Natural killer cell (primary cell): Measurements from ENCODE around the gene ARMC8. TPM values are rescaled to one million over a fixed set of nuclear protein-coding genes. Genes with fewer than 3 reads are reported as not detected.

ENCODE experiments used
- ATAC-seq, 3 donors: fragments of 150-1000 bp in 2 of 3; fragments of 200-7000 bp in 1 of 3; cut with Tn5 transposase; 1 replicate in 1 of 3; 2 replicates in 2 of 3; pipeline ENCODE4 v1.10.0; 2021; ENCODE audit warnings: mild to moderate bottlenecking in 2 of 3, moderate library complexity in 2 of 3
- DNase-seq, 2 donors: peaks; one replicate each; pipeline versions ENCODE4 v3.0.0 to v3.0.0-alpha.2; 2013 to 2021; ENCODE audit warnings: mixed read lengths in 1 of 2
- H3K27ac ChIP-seq: one replicate; pipeline ENCODE4 v1.5.1; 2013; ENCODE audit warnings: mild to moderate bottlenecking, low read length
- H3K27me3 ChIP-seq: one replicate; pipeline ENCODE4 v1.6.1; 2013; ENCODE audit warnings: low read length; ENCODE audit not compliant: control insufficient read depth, insufficient read depth
- H3K36me3 ChIP-seq: one replicate; pipeline ENCODE4 v1.6.1; 2013; ENCODE audit warnings: low read length; ENCODE audit not compliant: control insufficient read depth, insufficient read depth
- H3K4me1 ChIP-seq: one replicate; pipeline ENCODE4 v1.6.1; 2013; ENCODE audit warnings: low read length; ENCODE audit not compliant: control insufficient read depth, insufficient read depth
- H3K4me3 ChIP-seq: one replicate; pipeline ENCODE4 v1.5.1; 2013; ENCODE audit warnings: low read length
- H3K9me3 ChIP-seq: one replicate; pipeline ENCODE4 v1.6.1; 2013; ENCODE audit warnings: low read length; ENCODE audit not compliant: control insufficient read depth, insufficient read depth
- H3K27ac Mint-ChIP-seq, 2 donors: one replicate each; pipeline ENCODE4 v1.8.0; 2022; ENCODE audit warnings: mild to moderate bottlenecking in 2 of 2, mixed read lengths in 2 of 2, moderate library complexity in 1 of 2
- H3K27me3 Mint-ChIP-seq, 2 donors: one replicate each; pipeline ENCODE4 v1.8.0; 2022; ENCODE audit warnings: low read depth in 2 of 2, mixed read lengths in 2 of 2
- H3K36me3 Mint-ChIP-seq: one replicate; pipeline ENCODE4 v1.8.0; 2022; ENCODE audit warnings: mixed read lengths
- H3K4me1 Mint-ChIP-seq, 2 donors: one replicate each; pipeline ENCODE4 v1.8.0; 2022; ENCODE audit warnings: mixed read lengths in 2 of 2
- H3K4me3 Mint-ChIP-seq: one replicate; pipeline ENCODE4 v1.8.0; 2022; ENCODE audit warnings: mild to moderate bottlenecking, moderate library complexity, mixed read lengths
- H3K9me3 Mint-ChIP-seq, 2 donors: one replicate each; pipeline ENCODE4 v1.8.0; 2022; ENCODE audit warnings: mixed read lengths in 2 of 2
- whole genome bisulfite sequencing: methylation state at CpG from one replicate; pipeline ENCODE4 v1.1.7; 2013; ENCODE audit warnings: missing lambda C conversion rate; ENCODE audit not compliant: insufficient coverage; 5-methylcytosine and 5-hydroxymethylcytosine counted together
- intact Hi-C: fragments of 100-400 bp; cut with micrococcal nuclease; formaldehyde crosslinking; loops from one replicate; pipeline ENCODE4 v1.14.2; 2022
- total RNA-seq, 4 donors: library from RNA; stranded (reverse); fragments of 120-200 nt in 1 of 4; gene quantifications; one replicate each; pipeline versions ENCODE4 v1.2.3 to v1.2.4, GENCODE V29; 2013 to 2022
- TF ChIP-seq, protein P1 (sequence below): fragments of 200-600 bp; IDR thresholded peaks from one replicate; pipeline ENCODE4 v1.8.0; 2022; ENCODE audit warnings: antibody characterized with exemption

Gene ARMC8
- total RNA-seq, 3 donors from 2014 or later (not counting 1 experiment from before 2014, with no cell fraction given) = 75.4 to 93.5 (median 86.4) TPM

DNA sequence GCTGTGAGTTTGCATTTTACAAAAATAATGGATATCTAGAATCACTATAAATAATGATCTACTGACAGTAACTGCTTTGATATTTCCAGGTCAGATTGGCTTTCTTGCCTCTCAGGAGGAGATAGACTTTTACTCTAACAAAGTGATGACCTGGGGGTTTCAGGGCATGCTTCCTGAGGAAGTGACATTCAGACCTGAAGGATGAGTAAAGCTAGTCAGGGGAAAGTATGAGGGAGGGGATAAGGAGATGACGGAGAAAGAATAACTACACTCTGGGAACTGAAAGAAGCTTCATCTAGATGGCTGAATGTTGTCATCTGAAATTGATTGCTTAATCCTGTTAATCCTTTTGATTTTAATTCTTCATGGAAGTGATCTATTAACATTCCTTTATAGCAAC lies 32.2 kb downstream of the ARMC8 start:
- no peak overlapping the region for H3K4me3 Mint-ChIP-seq
- 70% methylated on average over 1 of the region's 1 CpG for WGBS
- no peaks in the 10 kb centered on the region for H3K9me3 Mint-ChIP-seq
- Histone ChIP-seq H3K4me1 (no peaks in the 10 kb centered on the region), H3K27ac (no peak overlapping the region), H3K27me3 (no peaks in the 10 kb centered on the region), H3K36me3 (peaks cover 14% of the 10 kb centered on the region), H3K4me3 (no peak overlapping the region), H3K9me3 (no peaks in the 10 kb centered on the region)
- H3K36me3 Mint-ChIP-seq = no peaks in the 10 kb centered on the region
- peak overlapping the region in 1 of 2 donors; percentile 15 for H3K27ac Mint-ChIP-seq
- DNase-seq (no peak), ATAC-seq (no peak)
- no peaks in the 10 kb centered on the region for H3K27me3 Mint-ChIP-seq
- peaks cover 28 to 39% of the 10 kb centered on the region in 2 donors for H3K4me1 Mint-ChIP-seq
- intact Hi-C loops = no loop called here
- TF ChIP-seq, protein P1, sequence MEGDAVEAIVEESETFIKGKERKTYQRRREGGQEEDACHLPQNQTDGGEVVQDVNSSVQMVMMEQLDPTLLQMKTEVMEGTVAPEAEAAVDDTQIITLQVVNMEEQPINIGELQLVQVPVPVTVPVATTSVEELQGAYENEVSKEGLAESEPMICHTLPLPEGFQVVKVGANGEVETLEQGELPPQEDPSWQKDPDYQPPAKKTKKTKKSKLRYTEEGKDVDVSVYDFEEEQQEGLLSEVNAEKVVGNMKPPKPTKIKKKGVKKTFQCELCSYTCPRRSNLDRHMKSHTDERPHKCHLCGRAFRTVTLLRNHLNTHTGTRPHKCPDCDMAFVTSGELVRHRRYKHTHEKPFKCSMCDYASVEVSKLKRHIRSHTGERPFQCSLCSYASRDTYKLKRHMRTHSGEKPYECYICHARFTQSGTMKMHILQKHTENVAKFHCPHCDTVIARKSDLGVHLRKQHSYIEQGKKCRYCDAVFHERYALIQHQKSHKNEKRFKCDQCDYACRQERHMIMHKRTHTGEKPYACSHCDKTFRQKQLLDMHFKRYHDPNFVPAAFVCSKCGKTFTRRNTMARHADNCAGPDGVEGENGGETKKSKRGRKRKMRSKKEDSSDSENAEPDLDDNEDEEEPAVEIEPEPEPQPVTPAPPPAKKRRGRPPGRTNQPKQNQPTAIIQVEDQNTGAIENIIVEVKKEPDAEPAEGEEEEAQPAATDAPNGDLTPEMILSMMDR = no peak

DNA sequence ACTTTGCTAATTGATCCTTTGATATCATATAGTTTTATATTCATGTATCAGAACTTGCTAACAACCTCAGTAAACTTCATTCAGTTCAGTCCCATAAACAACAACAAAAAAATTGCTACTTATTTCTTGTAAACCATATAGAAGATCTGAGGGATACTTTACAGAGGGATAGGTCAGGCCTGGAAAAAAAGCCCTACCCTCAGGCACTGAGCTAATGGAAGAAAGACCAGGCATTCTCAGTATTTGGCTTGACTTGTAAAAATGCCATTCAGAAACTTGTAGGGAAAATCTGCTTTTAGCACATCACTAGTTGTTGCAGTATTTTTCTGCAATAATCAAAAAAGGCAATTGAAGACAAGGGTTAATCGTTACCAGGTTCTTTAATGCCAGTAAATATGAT lies 33.1 kb downstream of the ARMC8 start:
- no peak overlapping the region for H3K4me3 Mint-ChIP-seq
- TF ChIP-seq, protein P1 = no peak
- peaks cover 28 to 39% of the 10 kb centered on the region in 2 donors for H3K4me1 Mint-ChIP-seq
- H3K9me3 Mint-ChIP-seq = no peaks in the 10 kb centered on the region
- Histone ChIP-seq H3K27ac (no peak overlapping the region), H3K4me1 (no peaks in the 10 kb centered on the region), H3K36me3 (peaks cover 24% of the 10 kb centered on the region), H3K9me3 (no peaks in the 10 kb centered on the region), H3K4me3 (no peak overlapping the region), H3K27me3 (no peaks in the 10 kb centered on the region)
- no peaks in the 10 kb centered on the region for H3K36me3 Mint-ChIP-seq
- DNase-seq (no peak), ATAC-seq (no peak)
- H3K27ac Mint-ChIP-seq = no peak overlapping the region
- 100% methylated on average over 1 of the region's 1 CpG for WGBS
- no peaks in the 10 kb centered on the region for H3K27me3 Mint-ChIP-seq
- intact Hi-C loops = no loop called here

DNA sequence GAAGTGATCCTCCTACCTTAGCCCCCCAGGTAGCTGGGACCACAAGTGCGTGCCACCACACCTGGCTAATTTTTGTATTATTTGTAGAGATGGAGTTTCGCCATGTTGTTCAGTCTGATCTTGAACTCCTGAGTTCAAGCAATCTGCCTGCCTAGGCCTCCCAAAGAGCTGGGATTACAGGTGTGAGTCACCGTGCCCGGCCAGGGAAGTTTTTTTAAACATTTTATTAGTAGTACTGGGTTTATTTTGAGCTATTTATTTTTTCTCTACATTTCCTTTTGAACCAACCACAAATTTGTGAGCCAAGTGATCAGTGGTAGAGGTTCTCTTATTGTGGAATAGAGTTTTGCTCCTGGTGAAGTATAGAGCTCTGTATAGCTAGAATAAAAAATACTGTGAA lies 33.7 kb downstream of the ARMC8 start:
- no peak for DNase-seq
- no peaks in the 10 kb centered on the region for H3K9me3 ChIP-seq
- no peak overlapping the region for H3K4me3 ChIP-seq
- WGBS = 95% methylated on average over 2 of the region's 4 CpGs
- no peak overlapping the region for H3K27ac ChIP-seq
- Mint-ChIP-seq H3K27me3 (no peaks in the 10 kb centered on the region), H3K36me3 (no peaks in the 10 kb centered on the region), H3K4me3 (no peak overlapping the region), H3K4me1 (peaks cover 28 to 39% of the 10 kb centered on the region in 2 donors), H3K9me3 (no peaks in the 10 kb centered on the region), H3K27ac (peak overlapping the region; percentile 45 to 62)
- no peaks in the 10 kb centered on the region for H3K4me1 ChIP-seq
- intact Hi-C loops = no loop called here
- H3K27me3 ChIP-seq = no peaks in the 10 kb centered on the region
- no peak for ATAC-seq
- TF ChIP-seq, protein P1 = no peak
- peaks cover 26% of the 10 kb centered on the region for H3K36me3 ChIP-seq

DNA sequence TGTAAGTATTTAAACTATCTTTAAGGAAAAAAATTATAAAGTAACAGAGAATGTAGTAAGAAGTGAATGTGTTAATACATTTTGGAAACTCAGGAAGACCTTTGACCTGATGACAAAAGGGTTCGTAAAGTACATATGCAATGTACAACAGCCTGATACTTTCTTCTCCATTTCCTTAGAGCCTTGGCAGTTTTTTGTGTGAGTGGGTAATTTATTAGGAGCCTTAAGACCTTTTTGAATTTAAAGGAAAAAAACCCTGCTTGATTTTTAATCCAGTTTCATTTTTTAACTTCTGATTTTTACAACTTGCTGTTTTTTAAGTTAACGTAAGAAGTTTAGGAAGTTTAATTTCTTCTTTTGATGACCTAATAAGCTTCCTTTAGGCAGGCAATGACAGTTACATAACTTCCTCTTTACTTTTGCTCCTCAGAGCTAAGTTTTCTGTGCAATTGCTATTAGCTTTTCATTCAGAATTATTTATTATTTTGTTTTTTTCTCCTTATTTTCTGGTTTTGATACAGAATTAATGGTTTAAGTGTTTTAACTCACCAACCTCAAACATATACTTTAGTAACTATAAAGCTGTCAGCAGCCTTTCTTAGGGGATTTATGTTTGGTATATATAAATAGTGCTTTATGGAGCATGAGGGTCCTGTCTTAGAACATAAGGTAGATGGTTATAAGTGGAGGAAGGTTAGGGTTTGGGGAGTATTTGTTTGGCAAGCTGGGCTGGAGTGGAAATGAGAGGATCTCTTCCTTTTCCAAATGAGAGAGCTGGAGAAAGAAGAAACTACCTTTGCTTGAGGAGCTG lies 35.2 kb downstream of the ARMC8 start:
- Histone ChIP-seq H3K36me3 (peaks cover 33% of the 10 kb centered on the region), H3K4me1 (no peaks in the 10 kb centered on the region), H3K27ac (no peak overlapping the region), H3K4me3 (no peak overlapping the region), H3K27me3 (no peaks in the 10 kb centered on the region), H3K9me3 (no peaks in the 10 kb centered on the region)
- DNase-seq = no peak
- H3K27me3 Mint-ChIP-seq = no peaks in the 10 kb centered on the region
- WGBS = 60% methylated on average over 1 of the region's 2 CpGs
- no peaks in the 10 kb centered on the region for H3K9me3 Mint-ChIP-seq
- peaks cover 28 to 39% of the 10 kb centered on the region in 2 donors for H3K4me1 Mint-ChIP-seq
- peak overlapping the region; percentile 60 to 62 for H3K27ac Mint-ChIP-seq
- intact Hi-C loops = no loop called here
- no peak for ATAC-seq
- H3K4me3 Mint-ChIP-seq = no peak overlapping the region
- TF ChIP-seq, protein P1 = no peak
- H3K36me3 Mint-ChIP-seq = no peaks in the 10 kb centered on the region
